Measurements from ENCODE around the gene GALNT10. TPM values are rescaled to one million over a fixed set of nuclear protein-coding genes. Genes with fewer than 3 reads are reported as not detected.

The GALNT10 gene
- total and polyA plus RNA-seq, 2 of the 4 experiments (the other 2 are of a cell fraction) = 46.2 to 67.0 TPM

- Histone ChIP-seq H3K27me3 (ENCODE audit: control insufficient read depth, insufficient read depth, low read length) (no peaks in the 10 kb centered on the region), H3K79me1 (ENCODE audit: low read depth in 1 of 2, low read length in 2 of 2) (peaks cover 24 to 62% of the 10 kb centered on the region in 2 experiments; a peak in 3 of 4 replicates), H3K4me2 (ENCODE audit: low read depth, low read length) (no peak overlapping the region), H3K23ac (ENCODE audit: low read depth, low read length) (no peak overlapping the region), H2AK9ac (replicated peaks; ENCODE audit: low read depth, low read length, poor library complexity) (no peak overlapping the region), H3K4me1 (ENCODE audit: control insufficient read depth, insufficient read depth, low read length) (no peaks in the 10 kb centered on the region), H3K9ac (ENCODE audit: low read depth, low read length) (no peak overlapping the region), H4K5ac (ENCODE audit: low read depth, low read length) (no peak overlapping the region), H3K4ac (ENCODE audit: low read depth, low read length) (no peak overlapping the region), H4K20me1 (ENCODE audit: insufficient read depth, low read length) (no peaks in the 10 kb centered on the region), H3K9me1 (ENCODE audit: insufficient read depth, low read length) (peaks cover 12% of the 10 kb centered on the region), H2AK5ac (ENCODE audit: low read depth, low read length) (no peak overlapping the region), H3K27ac (ENCODE audit: insufficient read depth, low read length) (no peak overlapping the region), H3K14ac (replicated peaks; ENCODE audit: low read depth, low read length) (no peak overlapping the region), H3K18ac (ENCODE audit: low read depth, low read length) (no peak overlapping the region), H2BK20ac (ENCODE audit: low read depth, low read length) (no peak overlapping the region), H2AFZ (replicated peaks; ENCODE audit: low read length, poor library complexity) (no peak overlapping the region), H4K8ac (ENCODE audit: low read depth in 2 of 2, low read length in 2 of 2) (no peak overlapping the region), H3K56ac (ENCODE audit: extremely low read depth, insufficient read depth, low read length) (no peak overlapping the region), H3K36me3 (ENCODE audit: control insufficient read depth, insufficient read depth, low read length) (peaks cover 11% of the 10 kb centered on the region), H4K91ac (ENCODE audit: insufficient read depth, low read depth, low read length) (no peak overlapping the region), H2BK5ac (ENCODE audit: low read depth, low read length, poor library complexity, severe bottlenecking) (no peak overlapping the region), H2BK120ac (ENCODE audit: low read depth, low read length) (no peak overlapping the region), H3K9me3 (ENCODE audit: control insufficient read depth, insufficient read depth, low read length) (no peaks in the 10 kb centered on the region), H2BK15ac (ENCODE audit: low read depth, low read length) (no peak overlapping the region), H3K4me3 (ENCODE audit: insufficient read depth, low read depth, low read length) (no peak overlapping the region)
- no CpG with 5 or more reads among the region's 1 CpG for WGBS, 2 experiments (ENCODE audit: extremely low coverage in 2 of 2, insufficient read length in 1 of 2)
- no peak for DNase-seq
- POLR2A ChIA-PET (ENCODE audit: unreplicated experiment) = no interaction called here
- in situ Hi-C loops (cut with MboI; ENCODE audit: low sequenced_read_pairs) = no loop called here
- CTCF ChIA-PET = interaction anchor here (0.7 kb wide), 1 partner anchor 29 kb away, joined by 3 read pairs; no protein-coding TSS in a partner anchor
- no peak for ATAC-seq (ENCODE audit: low read depth)
- BruUV-seq (replicated peaks) = no TSS peak
- intact Hi-C loops (cut with micrococcal nuclease) = no loop called here
- dilution Hi-C loops (cut with HindIII; ENCODE audit: low sequenced_read_pairs, unreplicated experiment) = no loop called here
- TF ChIP-seq BHLHE40 (IDR thresholded peaks at IDR 0.05; ENCODE audit: low read depth, low read length) (no peak), ELK1 (IDR thresholded peaks at IDR 0.05; ENCODE audit: borderline replicate concordance, low read depth, low read length) (no peak), RCOR1 (IDR thresholded peaks at IDR 0.05; ENCODE audit: insufficient replicate concordance, low read length) (no peak), MAZ (IDR thresholded peaks at IDR 0.05; ENCODE audit: borderline replicate concordance, low read depth, low read length) (no peak), FOS (IDR thresholded peaks at IDR 0.05; ENCODE audit: low read depth, low read length) (no peak), CHD1 (IDR thresholded peaks at IDR 0.05; ENCODE audit: low read depth, low read length) (no peak), MAFK (IDR thresholded peaks at IDR 0.05; ENCODE audit: low read depth, low read length) (no peak), RAD21 (IDR thresholded peaks at IDR 0.05; ENCODE audit: low read length) (no peak), CTCF (conservative IDR thresholded peaks at IDR 0.05; ENCODE audit: low read depth, low read length) (no peak), RFX5 (IDR thresholded peaks at IDR 0.05; ENCODE audit: low read depth, low read length) (no peak), SMC3 (IDR thresholded peaks at IDR 0.05; ENCODE audit: low read depth, low read length) (no peak), NFE2L2 (IDR thresholded peaks at IDR 0.05; ENCODE audit: low read depth, low read length) (no peak), MXI1 (IDR thresholded peaks at IDR 0.05; ENCODE audit: borderline replicate concordance, low read depth, low read length) (no peak), CEBPB (IDR thresholded peaks at IDR 0.05; ENCODE audit: low read depth, low read length) (no peak), USF2 (IDR thresholded peaks at IDR 0.05; ENCODE audit: low read depth, low read length) (no peak)
Measured at GRCh38 chr5:154293219-154293618, 102.7 kb downstream of the GALNT10 start.

All from IMR-90 (cell line).